ENCODE data around the gene RFX8.
"Not testable (repeated sequence)": the region's sequence is repeated elsewhere in the genome, so short reads cannot be mapped to it uniquely, and the experiment has no call there.

RFX8 gene

DNA sequence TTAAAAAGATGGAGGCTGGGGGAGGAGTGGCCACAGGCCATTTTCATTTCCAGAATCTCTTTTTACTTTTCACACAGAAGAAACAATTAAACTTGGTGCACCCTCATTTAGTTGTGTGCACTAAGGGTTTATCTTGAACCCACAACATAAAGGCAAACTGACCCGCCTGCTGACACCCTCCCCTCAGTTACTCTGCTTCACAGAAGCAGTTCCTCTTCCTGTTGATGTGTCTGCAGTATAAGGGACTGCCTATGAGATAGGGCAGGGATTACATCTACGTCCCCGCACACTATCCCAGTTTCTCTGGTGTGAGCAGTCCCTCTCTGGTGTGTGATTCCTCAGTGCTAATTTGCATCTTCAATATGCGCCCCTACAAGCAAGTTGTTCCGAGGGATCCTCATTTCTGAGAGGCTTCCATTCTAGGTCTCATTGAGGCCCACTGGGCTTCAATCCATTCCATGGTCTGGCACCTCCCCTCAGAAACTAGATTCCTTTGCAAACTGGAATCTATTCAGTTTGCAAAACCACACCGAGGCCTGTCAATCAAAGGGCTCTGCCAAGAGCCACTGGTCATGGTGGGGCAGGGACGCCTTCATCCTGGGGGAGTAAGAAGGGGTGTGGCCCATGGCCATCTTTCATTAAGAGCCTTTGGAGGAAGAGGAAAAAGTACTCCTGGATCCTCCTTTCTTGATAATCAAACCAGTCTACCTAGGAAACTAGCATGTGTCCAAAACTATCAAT is 99.9 kb downstream of the RFX8 start:
- no peak for DNase-seq

GRCh38 chr2:101372792-101373191 is 102.1 kb downstream of the RFX8 start:
- no peak for DNase-seq

DNA sequence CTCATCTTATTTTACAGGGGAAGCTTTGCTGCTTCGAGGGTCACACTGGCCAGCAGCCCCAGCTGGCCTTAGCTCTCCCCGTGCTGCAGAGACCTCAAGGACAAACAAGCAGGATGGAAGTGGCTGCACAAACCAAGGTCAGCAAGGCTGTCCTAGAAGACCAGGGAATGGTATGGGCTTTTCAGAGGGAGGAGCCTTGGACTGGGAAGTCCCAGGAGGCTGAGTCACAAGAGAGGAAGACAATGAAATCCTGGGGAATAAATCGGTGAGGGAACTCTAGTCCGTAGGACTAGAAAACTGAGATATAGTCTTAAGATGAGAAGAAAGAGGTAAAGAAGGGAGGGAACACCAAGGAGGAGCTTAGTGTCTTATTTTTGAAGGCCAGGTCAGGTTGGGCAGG is 103.3 kb downstream of the RFX8 start:
- DNase-seq: no peak

DNA sequence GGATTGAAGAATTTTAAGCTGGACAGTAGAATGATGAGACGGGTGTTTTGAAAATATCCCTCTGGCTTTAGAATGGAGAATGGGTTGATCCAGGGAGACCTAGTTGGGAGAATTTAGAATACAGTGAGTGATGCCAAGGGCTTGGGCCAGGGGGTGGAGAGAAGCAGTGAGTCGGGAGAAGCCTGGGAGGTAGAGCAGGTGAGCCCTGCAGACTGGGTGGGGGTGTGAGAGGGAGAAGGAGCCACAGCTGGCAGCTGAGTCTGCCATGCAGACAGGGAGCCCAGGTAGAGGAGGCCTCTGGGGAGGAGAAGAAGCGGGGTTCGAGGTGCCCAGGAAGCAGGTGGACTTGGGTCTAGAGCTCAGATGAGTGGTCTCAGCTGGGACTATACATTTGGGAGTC is 105.8 kb downstream of the RFX8 start:
- no peak for DNase-seq

- DNase-seq: no peak
Observed at GRCh38 chr2:101368376-101368775, 106.5 kb downstream of the RFX8 start.

DNA sequence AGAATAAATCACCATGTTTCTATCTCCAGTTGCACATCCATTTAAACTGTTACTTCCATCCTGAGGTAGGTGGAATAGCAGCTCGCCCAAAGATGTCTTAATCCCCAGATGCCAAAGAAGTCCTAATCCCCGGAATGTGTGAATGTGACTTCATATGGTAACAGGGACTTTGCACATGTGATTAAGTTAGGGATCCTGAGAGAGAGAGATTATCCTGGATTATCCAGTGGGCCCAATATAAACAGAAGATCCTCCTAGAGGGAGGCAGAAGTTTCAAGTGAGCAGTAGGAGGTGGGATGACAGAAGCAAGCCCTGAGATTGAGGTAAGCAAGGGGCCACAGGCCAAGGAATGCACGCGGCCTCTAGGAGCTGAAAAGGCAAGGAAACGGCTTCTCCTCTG is 107.4 kb downstream of the RFX8 start:
- no peak for DNase-seq

DNA sequence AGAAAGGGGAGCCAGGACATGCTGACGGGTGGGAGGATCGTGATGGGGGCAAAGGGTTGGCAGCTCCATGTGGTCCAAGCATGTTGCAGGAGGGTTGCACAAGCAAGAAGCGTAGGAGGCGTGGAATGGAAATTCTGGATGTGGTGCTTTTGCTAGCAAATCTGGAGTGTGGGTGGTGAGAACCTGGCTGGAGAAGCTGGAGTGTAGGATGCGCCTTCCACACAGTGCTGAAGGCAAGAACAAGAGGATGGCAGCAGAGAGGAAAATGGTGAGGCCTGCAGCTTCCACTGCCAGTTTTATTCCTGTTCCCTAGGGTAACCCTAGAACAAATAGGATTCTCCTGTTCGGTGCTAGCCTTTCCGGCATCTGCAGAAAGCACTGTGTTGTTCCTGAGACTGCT is 110.0 kb downstream of the RFX8 start:
- no peak for DNase-seq

DNA sequence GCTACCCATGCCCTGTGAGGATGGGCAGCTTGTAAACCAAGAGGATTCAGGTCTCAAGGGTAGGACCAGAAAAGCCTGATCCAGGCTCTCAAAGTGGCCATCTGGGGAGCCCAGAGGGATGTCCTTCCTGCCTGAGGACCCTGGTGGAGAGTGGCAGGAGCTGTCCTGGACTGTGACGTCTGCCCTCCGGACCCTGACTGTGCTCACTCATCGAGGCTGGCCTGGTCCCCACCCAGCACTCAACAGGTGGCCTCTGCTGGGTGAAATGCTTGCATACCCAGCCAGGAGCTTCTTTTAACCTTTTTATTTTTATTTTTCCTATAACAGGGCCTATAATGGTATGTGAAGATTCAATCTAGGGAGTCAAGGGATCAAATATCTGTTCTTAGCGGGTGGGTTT is 112.1 kb downstream of the RFX8 start:
- no peak for DNase-seq

- DNase-seq: no peak
Observed at GRCh38 chr2:101362316-101362715, 112.6 kb downstream of the RFX8 start.

- no peak for DNase-seq
Observed at GRCh38 chr2:101361522-101361921, 113.4 kb downstream of the RFX8 start.

DNA sequence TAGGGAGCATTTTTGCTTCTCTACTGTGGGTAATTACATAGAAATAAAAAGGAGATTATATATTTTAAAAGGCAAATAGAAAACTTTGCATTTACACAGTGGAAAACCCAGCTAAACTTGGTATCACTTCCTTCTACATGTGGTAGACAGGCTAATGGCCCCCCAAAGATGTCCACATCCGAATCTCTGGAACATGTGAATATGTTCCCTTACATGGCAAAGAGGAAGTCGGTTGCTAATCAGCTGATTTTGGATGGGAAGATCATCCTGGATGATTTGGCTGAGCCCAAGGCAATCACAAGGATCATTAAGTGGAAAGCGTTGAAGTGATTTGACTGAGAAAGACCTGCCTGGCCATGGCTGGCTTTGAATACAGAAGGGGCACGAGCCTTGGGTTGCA is 113.8 kb downstream of the RFX8 start:
- no peak for DNase-seq

DNA sequence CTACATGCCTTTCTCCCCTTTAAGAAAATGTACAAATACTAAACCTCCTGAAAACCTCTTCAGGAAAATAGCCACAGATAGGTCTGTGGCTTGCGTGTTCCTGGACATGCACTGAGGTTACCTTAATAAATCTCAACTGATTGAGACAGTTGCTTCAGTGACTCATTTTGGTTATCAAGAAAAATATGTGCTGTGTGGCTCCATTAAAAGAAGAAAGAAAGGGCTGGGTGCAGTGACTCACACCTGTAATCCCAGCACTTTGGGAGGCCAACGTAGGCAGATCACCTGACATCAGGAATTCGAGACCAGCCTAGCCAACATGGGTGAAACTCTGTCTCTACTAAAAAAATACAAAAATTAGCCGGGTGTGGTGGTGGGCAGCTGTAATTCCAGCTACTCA is 114.7 kb downstream of the RFX8 start:
- no peak for DNase-seq

DNA sequence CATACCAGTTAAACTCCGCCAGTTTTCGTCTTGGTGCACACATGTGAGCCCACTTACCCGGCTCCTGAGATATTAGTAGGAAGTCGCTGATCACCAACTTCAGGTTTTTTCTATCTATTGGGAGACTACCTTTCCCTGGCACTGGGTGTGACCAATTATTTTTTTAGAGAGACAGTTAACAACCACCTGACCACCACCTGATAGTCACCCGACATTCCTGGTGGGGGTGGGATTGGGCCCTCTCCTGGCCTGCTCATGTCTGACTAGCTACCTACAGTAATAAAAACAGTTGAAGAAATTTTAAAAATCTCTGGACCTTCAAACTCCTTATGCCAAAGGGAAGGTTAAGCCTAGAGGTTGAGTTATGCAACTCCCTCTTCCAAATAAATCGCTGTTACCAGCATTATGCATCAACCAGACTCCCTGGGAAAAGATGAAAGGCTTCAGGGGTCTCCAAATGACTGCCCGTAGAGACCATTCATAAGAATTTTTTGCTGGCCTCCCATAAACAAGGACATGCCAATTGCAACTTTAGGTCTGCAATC is 115.4 kb downstream of the RFX8 start:
- DNase-seq: no peak

DNA sequence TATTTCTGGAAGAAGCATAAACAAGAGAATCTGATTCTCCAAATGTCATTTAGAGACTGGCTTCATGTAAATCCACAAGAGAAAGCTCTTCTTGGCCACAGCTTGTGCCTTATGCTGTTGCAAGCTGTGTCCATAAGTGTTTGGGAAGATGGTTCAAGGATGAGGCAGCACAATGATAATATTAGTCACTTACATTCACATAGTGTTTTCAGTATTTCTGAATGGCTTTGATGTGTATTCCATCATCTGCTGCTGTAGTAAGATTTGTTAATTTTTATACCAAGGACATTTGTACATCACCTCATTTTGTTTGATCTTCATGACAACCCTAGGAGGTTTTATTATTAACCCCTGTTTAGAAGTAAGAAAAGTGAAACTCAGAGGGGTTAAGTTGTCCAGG is 117.5 kb downstream of the RFX8 start:
- DNase-seq: no peak

GRCh38 chr2:101356521-101356920 is 118.4 kb downstream of the RFX8 start:
- DNase-seq: no peak

DNA sequence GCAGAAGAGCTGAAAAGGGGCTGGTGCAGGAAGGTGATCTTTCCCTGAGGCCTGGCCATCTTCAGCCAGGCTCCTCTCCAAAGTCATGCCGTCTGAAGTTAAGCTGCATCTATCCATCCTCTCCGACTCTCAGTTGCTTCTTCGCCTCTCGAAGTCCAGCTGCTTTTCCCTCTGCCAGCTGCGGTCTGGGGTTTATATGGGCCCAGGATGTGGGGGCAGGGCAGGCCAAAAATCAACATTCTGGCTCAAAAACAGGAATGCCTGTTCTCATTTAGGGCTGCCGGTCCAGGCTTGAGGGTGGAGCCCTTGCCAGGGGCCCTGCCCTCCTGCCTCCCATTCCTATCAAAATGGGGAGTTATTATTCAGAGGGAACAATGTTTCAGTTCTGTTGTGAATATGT is 118.9 kb downstream of the RFX8 start:
- DNase-seq: no peak

DNA sequence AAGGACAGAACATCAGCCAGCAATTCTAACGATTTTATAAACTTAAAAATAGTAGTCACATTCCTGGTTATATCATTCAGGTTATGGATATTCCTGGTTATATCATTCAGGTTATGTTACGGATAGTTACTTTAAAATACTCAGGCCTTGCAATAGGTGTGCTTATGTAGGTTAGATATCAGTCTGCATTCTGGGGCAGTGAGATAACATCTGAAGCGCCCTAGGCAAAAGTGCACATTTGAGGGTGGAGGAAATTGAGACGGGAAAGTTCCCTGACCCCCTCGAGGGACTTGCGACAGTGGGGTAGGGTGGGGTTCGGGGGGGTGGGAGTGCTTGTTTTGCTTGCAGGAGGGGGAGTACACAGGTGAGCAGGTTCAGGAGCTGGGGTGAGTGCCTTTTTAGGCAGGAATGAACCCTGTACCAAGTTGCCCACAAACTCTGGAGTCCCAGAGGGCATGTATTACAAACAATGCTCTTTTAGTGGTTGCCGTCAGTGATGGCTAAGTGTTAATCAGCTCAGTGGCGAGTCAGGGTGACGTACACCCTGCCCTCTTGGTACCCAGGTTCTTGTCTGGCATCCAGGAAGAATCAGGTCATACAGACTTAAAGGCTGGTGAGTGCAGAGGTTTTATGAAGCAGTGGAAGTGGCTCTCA is 119.4 kb downstream of the RFX8 start:
- DNase-seq: no peak

DNA sequence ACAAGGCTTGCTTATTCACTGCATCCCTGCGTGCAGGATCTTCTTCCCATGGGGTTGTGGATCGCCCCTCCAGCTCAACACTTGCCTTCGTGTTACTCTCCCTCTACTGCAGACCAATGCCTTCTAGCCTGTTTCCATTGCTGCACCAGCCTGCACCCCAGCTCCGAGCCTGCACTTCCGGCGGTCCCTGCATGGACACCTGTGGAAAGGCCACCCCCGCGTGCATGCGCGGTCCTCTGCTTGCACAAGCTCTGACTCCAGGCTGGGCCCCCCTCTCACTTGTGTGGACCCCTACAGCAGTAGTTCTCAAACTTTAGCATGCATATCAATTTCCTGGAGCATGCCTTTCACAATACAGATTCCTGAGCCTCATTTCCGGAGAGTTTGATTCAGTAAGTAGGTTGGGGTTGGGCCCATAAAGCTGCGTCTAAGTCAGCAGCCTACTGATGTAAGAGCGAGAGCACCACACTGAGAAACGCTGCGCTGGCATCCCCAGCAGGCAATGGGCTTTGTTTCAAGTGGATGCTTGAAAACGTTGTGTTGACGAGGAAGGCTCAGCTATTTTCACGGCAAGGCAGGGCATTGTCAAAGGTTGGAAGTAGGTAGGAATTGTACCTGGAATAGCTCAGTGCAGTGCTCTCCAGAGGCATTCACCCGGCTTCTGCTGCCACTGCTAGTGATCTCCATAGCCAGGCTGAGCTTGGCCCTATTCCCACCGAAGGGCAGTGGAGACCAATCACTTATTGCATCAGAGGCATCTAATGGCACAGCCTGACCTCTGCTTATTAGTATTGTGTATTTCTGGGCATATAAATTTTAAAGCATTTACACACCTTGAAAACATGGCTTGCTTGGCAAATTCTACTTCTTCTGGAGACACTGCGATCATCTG is 120.2 kb downstream of the RFX8 start:
- no peak for DNase-seq

- not testable (repeated sequence) for DNase-seq
Observed at GRCh38 chr2:101352631-101353030, 122.3 kb downstream of the RFX8 start.

- no peak for DNase-seq
Observed at GRCh38 chr2:101351207-101351606, 123.7 kb downstream of the RFX8 start.

DNA sequence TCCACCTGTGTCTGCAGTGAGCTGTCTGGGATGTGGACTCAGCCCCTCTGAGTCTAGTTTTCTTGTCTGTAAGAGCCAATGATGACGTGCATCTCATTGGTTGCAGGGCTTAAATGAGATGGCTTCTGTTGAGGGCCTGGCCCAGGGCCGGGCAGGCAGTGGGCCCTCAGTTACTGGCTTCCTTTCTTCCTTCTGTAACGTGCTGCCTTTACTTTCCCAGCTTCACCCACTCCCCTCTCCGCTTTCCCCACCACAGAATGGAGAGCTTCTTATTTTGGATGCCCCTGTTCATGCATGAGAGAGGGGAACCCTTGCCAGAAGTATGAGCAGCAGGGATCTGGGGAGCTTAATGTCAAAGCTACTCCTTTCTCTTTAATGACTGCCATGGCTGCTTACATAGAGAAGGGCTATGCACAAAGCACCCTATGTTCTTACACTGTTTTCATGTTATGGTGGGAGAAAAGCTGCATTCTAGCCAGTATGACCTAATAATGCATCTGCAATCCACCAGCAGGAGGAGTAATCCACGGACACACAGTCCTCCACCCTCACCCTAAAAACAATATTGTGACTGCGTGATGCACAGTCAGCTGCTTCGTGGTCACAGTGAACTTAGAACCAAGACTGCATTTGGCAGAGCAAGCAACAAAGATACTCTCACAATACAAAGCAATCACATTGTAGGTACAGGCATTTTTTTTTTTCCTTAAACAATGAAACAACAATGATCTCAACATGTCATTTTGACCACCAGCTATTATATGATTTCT is 124.8 kb downstream of the RFX8 start:
- DNase-seq: no peak

DNA sequence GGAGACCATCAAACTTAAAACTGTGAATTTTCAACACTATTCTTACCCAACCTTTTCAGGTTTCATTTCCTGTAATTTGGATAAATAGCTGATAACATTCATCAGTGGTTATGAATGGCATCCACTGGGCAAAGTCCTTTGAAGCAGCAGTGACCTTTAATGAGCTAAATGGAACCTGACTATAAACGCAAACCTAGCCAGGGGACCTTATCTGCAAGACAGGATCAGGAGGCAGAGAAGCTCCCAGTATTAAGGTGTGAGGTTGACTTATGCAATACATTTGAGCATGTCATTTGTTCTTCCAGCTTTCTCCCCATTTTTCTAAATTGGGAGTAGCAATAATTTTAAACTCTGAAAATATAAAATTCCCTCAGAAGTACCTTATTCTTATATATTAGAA is 126.0 kb downstream of the RFX8 start:
- no peak for DNase-seq

All from T-helper 9 cell (primary cell).